Gastrocnemius medialis (tissue), 4 donors: Measurements from ENCODE around the gene COL6A2.

ENCODE experiments used
- POLR2A ChIP-seq, 2 donors: fragments of 450-650 bp; IDR thresholded peaks; one replicate each; pipeline ENCODE4 v1.6.1; 2017; ENCODE audit warnings: antibody characterized with exemption in 2 of 2, mild to moderate bottlenecking in 2 of 2, moderate library complexity in 2 of 2
- TF ChIP-seq, protein P1 (sequence below), 5 experiments: fragments of 450-650 bp in 3 of 5; fragments of 200-600 bp in 2 of 5; sonication (generic) in 2 of 5; IDR thresholded peaks in 4 of 5; conservative IDR thresholded peaks in 1 of 5; 1 replicate in 4 of 5; 2 replicates in 1 of 5; pipeline ENCODE4 v1.5.1; 2016 to 2019; ENCODE audit warnings: antibody characterized with exemption in 5 of 5, mild to moderate bottlenecking in 3 of 5, moderate library complexity in 3 of 5

DNA sequence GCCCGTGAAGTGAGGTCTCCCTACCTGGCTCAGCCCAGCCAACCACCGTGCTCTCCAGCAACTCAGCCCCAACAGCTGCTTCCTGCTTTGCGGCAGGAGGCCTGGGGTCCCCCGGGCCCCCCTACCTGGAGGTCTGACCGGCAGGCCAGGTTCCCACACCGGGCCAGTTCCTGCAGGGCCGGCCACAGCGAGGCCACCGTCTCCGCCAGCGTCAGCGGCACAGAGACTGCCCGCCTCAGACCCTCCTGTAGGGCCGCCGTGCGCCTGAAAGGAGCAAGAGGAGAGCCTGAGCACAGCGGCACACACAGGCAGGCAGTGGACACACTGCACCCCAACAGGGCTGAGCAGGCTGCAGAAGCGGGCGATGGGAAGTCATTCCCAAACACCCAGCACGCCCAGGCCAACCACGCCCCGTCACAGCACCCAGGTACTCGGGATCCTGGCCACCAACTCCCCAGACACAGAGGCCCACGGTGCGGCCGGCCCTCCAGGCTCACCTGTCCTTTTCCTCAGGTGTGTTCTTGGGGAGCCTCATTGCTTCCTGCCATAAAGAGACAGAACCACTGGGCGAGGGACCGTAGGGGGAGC lies 40.6 kb downstream of the COL6A2 start:
- TF ChIP-seq, protein P1, sequence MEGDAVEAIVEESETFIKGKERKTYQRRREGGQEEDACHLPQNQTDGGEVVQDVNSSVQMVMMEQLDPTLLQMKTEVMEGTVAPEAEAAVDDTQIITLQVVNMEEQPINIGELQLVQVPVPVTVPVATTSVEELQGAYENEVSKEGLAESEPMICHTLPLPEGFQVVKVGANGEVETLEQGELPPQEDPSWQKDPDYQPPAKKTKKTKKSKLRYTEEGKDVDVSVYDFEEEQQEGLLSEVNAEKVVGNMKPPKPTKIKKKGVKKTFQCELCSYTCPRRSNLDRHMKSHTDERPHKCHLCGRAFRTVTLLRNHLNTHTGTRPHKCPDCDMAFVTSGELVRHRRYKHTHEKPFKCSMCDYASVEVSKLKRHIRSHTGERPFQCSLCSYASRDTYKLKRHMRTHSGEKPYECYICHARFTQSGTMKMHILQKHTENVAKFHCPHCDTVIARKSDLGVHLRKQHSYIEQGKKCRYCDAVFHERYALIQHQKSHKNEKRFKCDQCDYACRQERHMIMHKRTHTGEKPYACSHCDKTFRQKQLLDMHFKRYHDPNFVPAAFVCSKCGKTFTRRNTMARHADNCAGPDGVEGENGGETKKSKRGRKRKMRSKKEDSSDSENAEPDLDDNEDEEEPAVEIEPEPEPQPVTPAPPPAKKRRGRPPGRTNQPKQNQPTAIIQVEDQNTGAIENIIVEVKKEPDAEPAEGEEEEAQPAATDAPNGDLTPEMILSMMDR (IDR thresholded peaks at IDR 0.05 in 4 of 5, conservative IDR thresholded peaks at IDR 0.05 in 1 of 5) = no peak
- TF ChIP-seq POLR2A (IDR thresholded peaks at IDR 0.05) = no peak
